Neuronal stem cell (in vitro differentiated cells): Measurements from ENCODE around the gene CDKN2A.

Experiments
- DNase-seq: peaks from one replicate; pipeline ENCODE4 v3.0.0-alpha.2; 2013; ENCODE audit warnings: low spot score
- H2AFZ ChIP-seq: one replicate; pipeline ENCODE4 v1.6.1; 2013; ENCODE audit warnings: mild to moderate bottlenecking, low read length, inconsistent platforms
- H2AK5ac ChIP-seq: 2 replicates; pipeline ENCODE4 v1.6.1; 2013; ENCODE audit warnings: low read depth, mild to moderate bottlenecking, inconsistent platforms, low read length, moderate library complexity, mixed read lengths
- H2BK120ac ChIP-seq: 2 replicates; pipeline ENCODE4 v1.6.1; 2013; ENCODE audit warnings: low read depth, mild to moderate bottlenecking, inconsistent platforms, low read length, moderate library complexity, mixed read lengths
- H2BK12ac ChIP-seq: one replicate; pipeline ENCODE4 v1.6.1; 2013; ENCODE audit warnings: low read length, inconsistent platforms
- H2BK15ac ChIP-seq: 2 replicates; pipeline ENCODE4 v1.6.1; 2013; ENCODE audit warnings: mild to moderate bottlenecking, low read length, inconsistent platforms, mixed read lengths
- H2BK5ac ChIP-seq: one replicate; pipeline ENCODE4 v1.6.1; 2013; ENCODE audit warnings: inconsistent platforms, mild to moderate bottlenecking, low read length, moderate library complexity
- H3K14ac ChIP-seq: one replicate; pipeline ENCODE4 v1.6.1; 2013; ENCODE audit warnings: low read length, inconsistent platforms
- H3K18ac ChIP-seq: 2 replicates; pipeline ENCODE4 v1.6.1; 2013; ENCODE audit warnings: low read length, inconsistent platforms
- H3K23ac ChIP-seq: 2 replicates; pipeline ENCODE4 v1.6.1; 2013; ENCODE audit warnings: low read depth, mild to moderate bottlenecking, mixed read lengths, low read length, inconsistent platforms; ENCODE audit not compliant: poor library complexity
- H3K27ac ChIP-seq: replicated peaks from 3 replicates; pipeline ENCODE4 v1.5.1; 2013; ENCODE audit warnings: low read length, inconsistent platforms
- H3K27me3 ChIP-seq, 3 experiments: 2 replicates each; pipeline ENCODE4 v1.6.1; 2013; ENCODE audit warnings: low read length in 3 of 3, mild to moderate bottlenecking in 2 of 3, inconsistent platforms in 1 of 3, low read depth in 1 of 3, mixed read lengths in 1 of 3, moderate library complexity in 1 of 3; ENCODE audit not compliant: control insufficient read depth in 3 of 3, insufficient read depth in 3 of 3
- H3K36me3 ChIP-seq, 2 donors: replicated peaks in 1 of 2; 2 replicates each; pipeline ENCODE4 v1.6.1; 2013; ENCODE audit warnings: low read length in 2 of 2; ENCODE audit not compliant: control insufficient read depth in 2 of 2, insufficient read depth in 2 of 2
- H3K4ac ChIP-seq: 2 replicates; pipeline ENCODE4 v1.6.1; 2013; ENCODE audit warnings: inconsistent platforms, mild to moderate bottlenecking, low read length, moderate library complexity
- H3K4me1 ChIP-seq, 2 donors: 1 replicate in 1 of 2; 2 replicates in 1 of 2; pipeline ENCODE4 v1.6.1; 2013; ENCODE audit warnings: low read length in 2 of 2, low read depth in 1 of 2; ENCODE audit not compliant: control insufficient read depth in 2 of 2, insufficient read depth in 1 of 2
- H3K4me2 ChIP-seq: one replicate; pipeline ENCODE4 v1.6.1; 2013; ENCODE audit warnings: mild to moderate bottlenecking, low read length, inconsistent platforms; ENCODE audit not compliant: insufficient read depth, poor library complexity, severe bottlenecking
- H3K4me3 ChIP-seq, 2 donors: 2 replicates each; pipeline ENCODE4 v1.5.1; 2013; ENCODE audit warnings: low read length in 2 of 2, mild to moderate bottlenecking in 2 of 2, inconsistent platforms in 1 of 2, moderate library complexity in 1 of 2
- H3K79me1 ChIP-seq: one replicate; pipeline ENCODE4 v1.6.1; 2013; ENCODE audit warnings: low read depth, mild to moderate bottlenecking, inconsistent platforms, low read length, moderate library complexity
- H3K9ac ChIP-seq: one replicate; pipeline ENCODE4 v1.6.1; 2013; ENCODE audit warnings: mild to moderate bottlenecking, low read depth, low read length, inconsistent platforms; ENCODE audit not compliant: poor library complexity
- H3K9me3 ChIP-seq, 2 donors: replicated peaks in 1 of 2; 2 replicates each; pipeline versions ENCODE3 to v1.6.1; 2013; ENCODE audit warnings: low read length in 2 of 2, mild to moderate bottlenecking in 2 of 2, inconsistent platforms in 1 of 2, low read depth in 1 of 2, mixed read lengths in 1 of 2, moderate library complexity in 1 of 2; ENCODE audit not compliant: control insufficient read depth in 2 of 2, insufficient read depth in 1 of 2
- H4K8ac ChIP-seq: one replicate; pipeline ENCODE4 v1.6.1; 2013; ENCODE audit warnings: low read depth, mild to moderate bottlenecking, inconsistent platforms, low read length, moderate library complexity
- H4K91ac ChIP-seq: one replicate; pipeline ENCODE4 v1.6.1; 2013; ENCODE audit warnings: low read length, low read depth, mild to moderate bottlenecking, inconsistent platforms; ENCODE audit not compliant: poor library complexity
- WGBS, 2 donors: extraction: QIAGEN DNeasy Blood & Tissue Kit; methylation state at CpG; one replicate each; pipeline ENCODE4 v1.1.7; 2013; ENCODE audit warnings: missing lambda C conversion rate in 2 of 2, mixed read lengths in 1 of 2; ENCODE audit not compliant: insufficient read length in 2 of 2, insufficient replicate concordance in 1 of 2; ENCODE audit errors: extremely low coverage in 2 of 2; 5-methylcytosine and 5-hydroxymethylcytosine counted together

CDKN2A gene

GRCh38 chr9:22035591-22036011 is 41.4 kb upstream of the CDKN2A start:
- Histone ChIP-seq H3K14ac (no peak overlapping the region), H3K4me2 (no peak overlapping the region), H4K91ac (no peak overlapping the region), H3K4me3 (no peak overlapping the region), H3K23ac (no peak overlapping the region), H4K8ac (no peak overlapping the region), H2AK5ac (no peak overlapping the region), H3K4me1 (no peaks in the 10 kb centered on the region), H2BK12ac (no peak overlapping the region), H3K36me3 (no peaks in the 10 kb centered on the region), H3K9me3 (no peaks in the 10 kb centered on the region), H3K27me3 (no peaks in the 10 kb centered on the region), H2AFZ (no peak overlapping the region), H3K79me1 (no peaks in the 10 kb centered on the region), H2BK5ac (no peak overlapping the region), H3K4ac (no peak overlapping the region), H3K27ac (no peak overlapping the region), H3K9ac (no peak overlapping the region), H2BK15ac (no peak overlapping the region), H3K18ac (no peak overlapping the region), H2BK120ac (no peak overlapping the region)
- no peak for DNase-seq
- no CpG with 5 or more reads among the region's 2 CpGs for WGBS, 2 donors

DNA sequence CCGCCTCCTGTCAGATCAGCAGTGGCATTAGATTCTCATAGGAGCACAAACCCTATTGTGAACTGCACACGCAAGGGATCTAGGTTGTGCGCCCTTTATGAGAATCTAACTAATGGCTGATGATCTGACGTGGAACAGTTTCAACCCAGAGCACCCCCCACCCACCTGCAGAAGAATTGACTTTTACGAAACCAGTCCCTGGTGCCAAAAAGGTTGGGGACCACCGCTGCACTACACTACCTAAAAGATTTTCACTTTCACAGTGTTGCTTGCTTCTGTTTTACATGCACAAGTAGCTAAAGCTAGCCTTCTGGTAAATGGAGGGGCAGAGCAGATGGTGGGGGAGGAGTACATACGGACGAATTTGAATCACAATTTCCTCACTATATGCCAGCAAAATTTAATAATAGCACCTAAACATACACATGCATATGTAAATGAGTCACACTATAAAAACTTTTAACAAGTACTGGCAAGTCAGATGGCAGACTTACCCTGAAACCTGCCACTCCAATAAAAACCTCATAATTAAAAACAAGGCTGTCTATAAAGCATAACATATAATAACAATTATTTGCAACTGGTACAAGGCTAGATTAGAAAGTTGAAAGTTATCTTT is 38.9 kb upstream of the CDKN2A start:
- no peaks in the 10 kb centered on the region for H3K27me3 ChIP-seq
- DNase-seq = no peak
- WGBS, 2 donors = no CpG with 5 or more reads among the region's 8 CpGs

GRCh38 chr9:22031655-22032411 is 37.6 kb upstream of the CDKN2A start:
- Histone ChIP-seq H2BK12ac (no peak overlapping the region), H2BK5ac (no peak overlapping the region), H3K4me2 (no peak overlapping the region), H4K8ac (no peak overlapping the region), H2AK5ac (no peak overlapping the region), H3K4ac (no peak overlapping the region), H3K4me3 (no peak overlapping the region), H2AFZ (no peak overlapping the region), H3K27me3 (no peaks in the 10 kb centered on the region), H3K18ac (no peak overlapping the region), H2BK120ac (no peak overlapping the region), H3K79me1 (no peaks in the 10 kb centered on the region), H3K4me1 (no peaks in the 10 kb centered on the region), H3K36me3 (no peaks in the 10 kb centered on the region), H4K91ac (no peak overlapping the region), H3K14ac (no peak overlapping the region), H3K23ac (no peak overlapping the region), H3K9ac (no peak overlapping the region), H3K27ac (no peak overlapping the region), H3K9me3 (no peaks in the 10 kb centered on the region), H2BK15ac (no peak overlapping the region)
- DNase-seq = no peak
- WGBS, 2 donors = no CpG with 5 or more reads among the region's 4 CpGs

More for the DNA sequence above, 38.9 kb upstream of the CDKN2A start:
- Histone ChIP-seq H3K79me1 (no peaks in the 10 kb centered on the region), H3K9ac (no peak overlapping the region), H3K14ac (no peak overlapping the region), H3K9me3 (no peaks in the 10 kb centered on the region), H3K18ac (no peak overlapping the region), H3K27ac (no peak overlapping the region), H2AK5ac (no peak overlapping the region), H2AFZ (no peak overlapping the region), H3K4ac (no peak overlapping the region), H3K4me2 (no peak overlapping the region), H2BK5ac (no peak overlapping the region), H3K23ac (no peak overlapping the region), H2BK15ac (no peak overlapping the region), H4K8ac (peak overlapping the region; percentile 43), H3K36me3 (no peaks in the 10 kb centered on the region), H2BK12ac (no peak overlapping the region), H2BK120ac (no peak overlapping the region), H3K4me3 (no peak overlapping the region), H4K91ac (no peak overlapping the region), H3K4me1 (no peaks in the 10 kb centered on the region)

- no peak overlapping the region for H4K8ac ChIP-seq
- no peak overlapping the region for H3K4me2 ChIP-seq
- no peak overlapping the region for H2BK5ac ChIP-seq
- H3K27me3 ChIP-seq = no peaks in the 10 kb centered on the region
- no peak overlapping the region for H3K4me3 ChIP-seq
- H3K9ac ChIP-seq = no peak overlapping the region
- DNase-seq = no peak
- WGBS, 2 donors = no CpG with 5 or more reads among the region's 1 CpG
- no peak overlapping the region for H2BK15ac ChIP-seq
- H3K18ac ChIP-seq = no peak overlapping the region
- no peak overlapping the region for H3K27ac ChIP-seq
- H3K79me1 ChIP-seq = no peaks in the 10 kb centered on the region
- no peaks in the 10 kb centered on the region for H3K4me1 ChIP-seq
- H3K36me3 ChIP-seq = no peaks in the 10 kb centered on the region
- no peak overlapping the region for H3K4ac ChIP-seq
- no peak overlapping the region for H3K14ac ChIP-seq
- H4K91ac ChIP-seq = no peak overlapping the region
- no peak overlapping the region for H2BK120ac ChIP-seq
- no peak overlapping the region for H2BK12ac ChIP-seq
- no peaks in the 10 kb centered on the region for H3K9me3 ChIP-seq
- no peak overlapping the region for H2AK5ac ChIP-seq
- no peak overlapping the region for H3K23ac ChIP-seq
- H2AFZ ChIP-seq = no peak overlapping the region
Observed at GRCh38 chr9:22030101-22030598, 36.0 kb upstream of the CDKN2A start.
